Sigmoid colon (tissue), 7 donors: ENCODE measurements around the gene ESRRB. TPM values are rescaled to one million over a fixed set of nuclear protein-coding genes. Genes with fewer than 3 reads are reported as not detected.

ENCODE experiments used
- DNase-seq: peaks from one replicate; pipeline ENCODE4 v3.0.0-alpha.2; 2019
- H3K27ac ChIP-seq, 4 donors: fragments of 200-600 bp; sonication (generic); one replicate each; pipeline ENCODE4 v1.5.1; 2016 to 2019; ENCODE audit warnings: mild to moderate bottlenecking in 1 of 4
- H3K27me3 ChIP-seq, 3 donors: fragments of 200-600 bp; sonication (generic); one replicate each; pipeline ENCODE4 v1.5.1; 2019; ENCODE audit warnings: mild to moderate bottlenecking in 1 of 3
- H3K36me3 ChIP-seq, 4 donors: fragments of 200-600 bp; sonication (generic); one replicate each; pipeline ENCODE4 v1.5.1; 2016 to 2019
- H3K4me1 ChIP-seq, 4 donors: fragments of 200-600 bp; sonication (generic); one replicate each; pipeline ENCODE4 v1.5.1; 2017 to 2019
- H3K4me3 ChIP-seq, 4 donors: fragments of 200-600 bp; sonication (generic); one replicate each; pipeline ENCODE4 v1.5.1; 2017 to 2019; ENCODE audit warnings: mild to moderate bottlenecking in 2 of 4, moderate library complexity in 1 of 4
- H3K9me3 ChIP-seq, 4 donors: fragments of 200-600 bp in 3 of 4; sonication (generic) in 3 of 4; one replicate each; pipeline versions ENCODE4 v1.5.1 to v1.6.1; 2013 to 2019
- CTCF ChIP-seq, 4 experiments: fragments of 450-650 bp in 3 of 4; fragments of 200-600 bp in 1 of 4; IDR thresholded peaks; one replicate each; pipeline ENCODE4 v1.5.1; 2016 to 2019; ENCODE audit warnings: antibody characterized with exemption in 4 of 4, mild to moderate bottlenecking in 3 of 4, moderate library complexity in 2 of 4
- EP300 ChIP-seq, 4 donors: sonication (generic); formaldehyde crosslinking; IDR thresholded peaks; one replicate each; pipeline ENCODE4 v1.6.1; 2017; ENCODE audit warnings: antibody characterized with exemption in 4 of 4
- POLR2A ChIP-seq, 2 donors: fragments of 450-650 bp; IDR thresholded peaks; one replicate each; pipeline ENCODE4 v1.6.1; 2016; ENCODE audit warnings: antibody characterized with exemption in 2 of 2, mild to moderate bottlenecking in 2 of 2, moderate library complexity in 2 of 2
- POLR2AphosphoS5 ChIP-seq, 4 donors: sonication (generic); formaldehyde crosslinking; IDR thresholded peaks; one replicate each; pipeline ENCODE4 v1.6.1; 2017; ENCODE audit warnings: antibody characterized with exemption in 4 of 4
- WGBS, 2 donors: extraction: QIAGEN DNeasy Blood & Tissue Kit; methylation state at CpG; one replicate each; pipeline ENCODE4 v1.1.7; 2013; 5-methylcytosine and 5-hydroxymethylcytosine counted together
- intact Hi-C: fragments of 100-400 bp; cut with DNase I; formaldehyde crosslinking; loops from one replicate; pipeline ENCODE4 v1.15.1; 2023
- polyA plus RNA-seq, 3 donors: library from polyadenylated mRNA; stranded (reverse); fragments of 200-250 nt; gene quantifications; one replicate each; pipeline ENCODE4 v1.2.3, GENCODE V29; 2013
- total RNA-seq, 4 donors: library from RNA; depleted of rRNA; stranded (reverse); fragments of >200 nt; gene quantifications; one replicate each; pipeline ENCODE4 v1.1.0, GENCODE V29; 2016
- donor health status: healthy with polysubstance abuse.
- donor health status: Bipolar disorder and iron deficiency.
- donor health status: healthy.

The ESRRB gene
- total and polyA plus RNA-seq, 7 donors: under 0.01 to 0.04 TPM; not detected in 5

GRCh38 chr14:76546426-76547221 is 170.7 kb downstream of the ESRRB start:
- Histone ChIP-seq H3K27me3 (no peaks in the 10 kb centered on the region), H3K36me3 (no peaks in the 10 kb centered on the region), H3K9me3 (no peaks in the 10 kb centered on the region), H3K27ac (no peak overlapping the region), H3K4me1 (peaks cover 0 to 7% (median 2%) of the 10 kb centered on the region in 4 donors), H3K4me3 (no peak overlapping the region)
- WGBS, 2 donors: 56 to 59% methylated on average over 10 of the region's 10 CpGs
- no peak for TF ChIP-seq EP300 (IDR thresholded peaks at IDR 0.05)
- no peak for TF ChIP-seq POLR2AphosphoS5 (IDR thresholded peaks at IDR 0.05)
- TF ChIP-seq CTCF (IDR thresholded peaks at IDR 0.05): peak in 1 of 4 experiments; percentile 32
- DNase-seq: no peak
- intact Hi-C loops: no loop called here

DNA sequence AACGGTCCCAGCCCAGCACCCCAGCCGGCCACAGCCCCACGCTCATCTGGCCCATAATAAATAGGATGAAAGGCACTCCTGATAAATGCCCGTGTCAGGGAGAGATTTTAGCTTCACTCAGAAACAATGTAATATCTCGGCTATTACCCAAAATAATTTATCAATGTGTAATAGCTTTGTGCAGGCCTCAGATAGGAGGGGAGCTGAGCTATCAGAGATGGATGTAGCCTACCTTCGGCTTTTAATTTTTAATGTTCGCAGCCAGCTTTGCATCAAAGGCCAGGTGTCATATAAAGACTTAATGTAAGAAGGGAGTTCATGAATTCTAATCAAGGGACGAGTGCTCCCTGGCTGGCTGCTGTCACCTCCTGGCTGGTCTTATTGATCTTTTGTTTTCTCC is 171.9 kb downstream of the ESRRB start:
- intact Hi-C loops: no loop called here
- TF ChIP-seq POLR2A (IDR thresholded peaks at IDR 0.05): no peak
- no peak for TF ChIP-seq CTCF (IDR thresholded peaks at IDR 0.05)
- TF ChIP-seq EP300 (IDR thresholded peaks at IDR 0.05): no peak
- no peak for TF ChIP-seq POLR2AphosphoS5 (IDR thresholded peaks at IDR 0.05)
- H3K36me3 ChIP-seq: no peaks in the 10 kb centered on the region
- H3K27me3 ChIP-seq: no peaks in the 10 kb centered on the region
- H3K27ac ChIP-seq: no peak overlapping the region
- no peak for DNase-seq
- H3K4me3 ChIP-seq: no peak overlapping the region
- no peaks in the 10 kb centered on the region for H3K4me1 ChIP-seq
- WGBS, 2 donors: 58 to 76% methylated on average over 8 of the region's 8 CpGs
- no peaks in the 10 kb centered on the region for H3K9me3 ChIP-seq

DNA sequence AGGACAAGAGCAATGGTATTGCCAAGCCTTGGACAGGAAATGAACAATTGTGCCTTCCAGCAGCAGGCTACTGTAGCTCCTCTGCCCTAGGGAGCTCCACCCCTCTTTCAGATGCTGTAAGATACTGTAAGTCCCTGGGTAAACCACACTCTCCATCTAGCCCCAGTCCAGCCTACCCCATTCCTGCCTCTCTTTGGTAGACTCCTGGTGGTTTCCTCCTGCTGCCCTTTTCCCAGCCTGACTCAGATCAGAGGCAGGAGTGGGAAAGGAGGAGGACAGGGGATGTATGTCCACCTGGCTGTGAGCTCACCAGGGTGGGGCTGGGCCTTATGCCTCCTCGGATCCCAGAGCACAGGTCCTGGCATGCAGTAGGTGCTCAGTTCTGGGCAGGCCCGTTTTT is 174.6 kb downstream of the ESRRB start:
- Histone ChIP-seq H3K36me3 (no peaks in the 10 kb centered on the region), H3K4me3 (no peak overlapping the region), H3K27ac (no peak overlapping the region), H3K27me3 (no peaks in the 10 kb centered on the region), H3K9me3 (no peaks in the 10 kb centered on the region), H3K4me1 (no peaks in the 10 kb centered on the region)
- intact Hi-C loops: no loop called here
- 47 to 79% methylated on average over 2 of the region's 2 CpGs for WGBS, 2 donors
- no peak for DNase-seq
- TF ChIP-seq POLR2AphosphoS5 (IDR thresholded peaks at IDR 0.05) (no peak), CTCF (IDR thresholded peaks at IDR 0.05) (no peak), EP300 (IDR thresholded peaks at IDR 0.05) (no peak), POLR2A (IDR thresholded peaks at IDR 0.05) (no peak)

- Histone ChIP-seq H3K36me3 (no peaks in the 10 kb centered on the region), H3K27me3 (no peaks in the 10 kb centered on the region), H3K27ac (no peak overlapping the region), H3K9me3 (no peaks in the 10 kb centered on the region), H3K4me3 (no peak overlapping the region), H3K4me1 (no peaks in the 10 kb centered on the region)
- TF ChIP-seq EP300 (IDR thresholded peaks at IDR 0.05): no peak
- no peak for TF ChIP-seq CTCF (IDR thresholded peaks at IDR 0.05)
- no peak for TF ChIP-seq POLR2AphosphoS5 (IDR thresholded peaks at IDR 0.05)
- TF ChIP-seq POLR2A (IDR thresholded peaks at IDR 0.05): no peak
- WGBS, 2 donors: 52 to 67% methylated on average over 2 of the region's 2 CpGs
- no peak for DNase-seq
- intact Hi-C loops: no loop called here
Observed at GRCh38 chr14:76551116-76551515, 175.2 kb downstream of the ESRRB start.

Other genes with a start within 250 kb of the ESRRB start
- 10 to 100 TPM; 40.7 to 76.4 (median 47.9) TPM for gene GPATCH2L, start 224.2 kb upstream of the ESRRB start, total RNA-seq
- 10 to 100 TPM in 1 of 3 donors, 1 to 10 TPM in 2; 1.8 to 11.4 (median 2.1) TPM for gene GPATCH2L, start 224.2 kb upstream of the ESRRB start, polyA plus RNA-seq